Stimulated activated CD8-positive, alpha-beta memory T cell treated with anti-CD3 and anti-CD28 coated beads, Interleukin-4, amount 100 ng/mL, for 1 hour (primary cell): ENCODE data around the gene NEDD9.

Source experiments
- DNase-seq, 2 donors: peaks; one replicate each; pipeline ENCODE4 v3.0.0-alpha.2; 2020; ENCODE audit warnings: low read depth in 2 of 2, low spot score in 1 of 2

The NEDD9 gene

DNA sequence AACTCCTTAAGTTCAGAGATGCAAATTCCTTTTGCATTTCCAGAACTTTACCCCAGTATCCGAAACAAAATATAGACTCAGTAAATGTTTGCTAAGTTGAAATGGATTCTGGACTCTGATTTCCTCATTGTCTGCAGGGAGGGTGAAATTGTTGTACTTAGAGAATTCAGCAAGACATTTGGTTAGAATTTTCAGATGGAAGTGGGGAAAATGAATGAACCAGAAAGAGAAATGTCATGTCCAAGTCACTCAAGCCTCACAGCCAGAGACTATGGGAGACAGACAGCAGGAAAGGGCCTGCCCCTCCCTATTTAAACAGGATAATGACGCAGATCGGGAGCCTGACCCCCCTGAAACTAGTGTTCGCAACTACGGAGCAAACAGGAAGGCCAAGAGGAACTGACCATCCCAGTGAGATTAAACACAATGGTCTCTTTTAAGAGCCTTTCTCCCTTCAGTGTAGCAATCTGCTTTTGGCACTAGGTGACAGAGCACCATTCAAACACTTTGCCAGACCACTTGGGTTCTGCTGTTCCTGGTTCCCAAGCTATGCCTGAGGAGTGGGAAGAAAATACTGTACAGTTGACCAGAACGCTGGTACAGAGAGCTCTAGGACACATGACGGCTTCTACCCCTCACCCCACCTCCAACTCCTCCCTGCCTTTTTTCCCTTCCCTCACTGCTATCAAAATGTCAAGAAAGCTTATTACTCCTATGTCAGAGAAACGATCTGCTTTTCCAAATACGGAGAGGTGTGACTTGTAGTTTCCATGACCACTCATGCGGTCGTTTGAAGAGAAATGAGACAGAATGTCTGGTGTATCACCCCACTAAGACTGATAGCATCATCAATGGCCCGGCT is 13.7 kb downstream of the NEDD9 start:
- DNase-seq: no peak

DNA sequence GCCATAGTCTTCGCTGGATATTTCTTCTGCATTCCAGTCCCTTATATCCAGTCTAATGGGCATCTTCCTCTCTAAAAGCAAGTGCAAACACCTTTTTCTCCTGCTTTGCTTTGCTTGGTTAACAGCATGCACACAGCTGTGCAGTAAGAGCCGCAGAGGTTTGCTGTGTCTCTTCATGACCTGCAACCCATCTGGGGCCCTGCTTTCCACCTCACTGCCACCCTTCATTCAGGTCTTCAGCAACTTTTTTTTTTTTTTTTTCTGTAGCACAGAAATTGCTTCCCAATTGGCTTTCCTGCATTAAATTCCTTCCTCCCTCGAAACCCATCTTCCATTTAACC is 14.4 kb downstream of the NEDD9 start:
- no peak for DNase-seq

- DNase-seq: no peak
Observed at GRCh38 chr6:11217360-11218101, 14.9 kb downstream of the NEDD9 start.

DNA sequence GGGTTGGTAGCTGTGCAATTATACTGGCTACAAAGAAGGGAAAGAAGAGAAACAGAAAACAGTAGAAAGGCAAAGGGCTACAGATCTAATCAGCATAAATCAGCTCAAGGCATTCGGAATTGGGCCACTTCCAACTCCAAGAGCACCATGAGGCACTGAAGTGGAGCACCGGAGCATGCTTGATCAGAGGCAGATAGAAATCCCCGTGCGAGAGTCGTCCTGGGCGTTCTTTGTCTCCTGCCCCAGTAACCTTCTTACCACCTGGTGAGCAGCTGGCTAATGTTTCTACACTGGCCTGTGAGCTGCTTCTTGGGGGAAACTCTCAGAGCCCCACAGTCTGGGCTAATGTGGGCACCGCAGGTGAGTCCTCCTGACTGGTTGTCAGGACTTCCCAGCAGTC is 16.7 kb downstream of the NEDD9 start:
- no peak for DNase-seq

DNA sequence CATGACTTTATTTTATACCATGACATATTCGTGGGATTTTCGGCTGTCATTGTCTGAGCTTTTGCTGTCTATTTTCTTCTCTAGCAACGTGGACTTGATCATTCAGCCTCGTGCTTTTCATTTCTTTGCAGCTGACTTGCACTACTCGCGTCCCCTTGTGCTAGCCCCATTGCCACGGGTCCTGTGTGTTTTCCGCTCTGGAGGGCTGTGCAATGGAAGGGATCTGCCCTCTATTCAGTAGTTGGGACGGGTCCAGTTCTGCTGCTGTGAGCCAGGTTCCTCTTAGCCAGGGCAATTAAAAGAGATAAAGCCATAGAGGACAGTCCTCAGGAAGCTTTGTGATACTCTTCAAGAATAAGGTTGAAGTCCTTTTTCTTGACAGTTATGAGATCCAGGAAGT is 17.6 kb downstream of the NEDD9 start:
- no peak for DNase-seq

DNA sequence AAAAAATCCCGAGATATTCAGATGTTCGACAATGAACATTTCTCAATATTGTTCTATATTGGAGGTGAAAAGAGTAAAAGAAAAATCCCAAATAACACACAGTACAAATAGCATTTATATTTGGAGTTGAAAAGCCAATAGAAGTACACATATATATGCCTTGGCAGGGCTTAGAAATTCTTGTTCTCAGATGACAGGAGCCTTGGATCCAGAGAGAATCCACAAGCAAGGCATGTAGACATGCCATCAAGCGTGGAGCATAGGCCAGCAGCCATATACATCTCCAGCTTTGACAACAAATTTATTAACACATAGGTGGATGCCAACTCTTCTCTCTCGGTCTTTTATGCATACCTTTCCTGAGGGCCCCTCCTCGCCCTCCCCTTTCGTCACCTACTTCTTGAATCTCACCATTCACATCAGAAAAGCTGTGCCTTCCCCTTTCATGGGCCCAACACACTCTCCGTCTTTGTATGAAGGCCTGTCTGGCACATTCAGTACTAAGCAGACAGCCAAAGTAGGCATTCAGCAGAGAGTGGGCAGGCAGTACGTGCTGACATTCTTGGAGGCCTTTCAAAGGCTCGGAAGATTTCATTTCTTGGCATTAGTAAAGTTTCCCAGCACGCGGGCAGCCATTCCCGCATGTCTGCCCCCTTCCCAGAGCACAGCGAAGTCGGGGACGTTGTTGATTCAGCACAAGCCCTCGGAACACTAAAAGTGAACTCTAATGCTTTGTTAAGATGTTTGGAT is 18.2 kb downstream of the NEDD9 start:
- no peak for DNase-seq

DNA sequence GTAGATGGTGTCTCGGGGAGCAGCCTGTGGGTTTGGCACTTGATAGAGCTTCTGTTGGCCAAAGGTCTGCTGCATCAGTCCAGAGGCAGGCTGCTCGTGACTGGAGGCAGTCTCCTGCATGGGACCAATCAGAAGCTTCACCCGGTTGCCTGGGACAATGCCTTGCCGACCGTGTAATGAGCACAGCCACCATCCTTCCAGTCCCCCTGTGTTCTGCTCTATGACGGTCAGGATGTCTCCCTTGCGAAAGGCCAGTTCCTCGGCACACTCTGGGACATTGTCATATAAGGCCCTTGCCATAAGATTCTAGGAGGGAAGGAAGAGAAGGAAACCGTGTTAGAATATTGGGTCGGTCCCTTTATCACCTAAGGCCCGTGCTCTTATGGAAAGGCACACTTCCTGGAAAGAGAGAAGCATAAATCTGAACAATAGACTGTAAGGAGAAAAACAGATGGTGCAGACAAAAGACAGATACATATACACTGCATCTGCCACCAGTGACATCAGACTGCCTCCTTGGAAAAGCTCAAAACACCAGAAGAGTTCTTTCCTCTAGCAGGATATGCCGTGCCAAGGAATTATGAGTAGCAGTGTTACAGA is 18.9 kb downstream of the NEDD9 start:
- no peak for DNase-seq

DNA sequence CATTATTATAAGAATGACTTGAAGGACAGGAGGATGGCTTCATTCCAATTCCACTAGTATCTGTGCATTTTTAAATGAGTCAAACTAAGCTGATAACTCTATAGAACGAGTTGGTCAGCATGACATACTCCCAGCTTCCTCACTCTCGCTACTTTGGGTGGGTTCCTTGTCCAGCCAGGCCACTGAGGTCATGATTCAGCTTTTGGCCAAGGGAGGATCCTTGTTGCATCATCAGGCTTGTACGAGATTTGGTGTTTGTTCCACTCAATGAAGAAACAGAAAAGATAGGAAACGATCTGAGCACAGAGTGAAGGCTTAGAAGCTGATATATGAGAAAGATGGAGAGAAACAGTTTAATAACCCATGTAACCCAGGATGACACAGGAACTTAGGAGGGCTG is 19.8 kb downstream of the NEDD9 start:
- no peak for DNase-seq

DNA sequence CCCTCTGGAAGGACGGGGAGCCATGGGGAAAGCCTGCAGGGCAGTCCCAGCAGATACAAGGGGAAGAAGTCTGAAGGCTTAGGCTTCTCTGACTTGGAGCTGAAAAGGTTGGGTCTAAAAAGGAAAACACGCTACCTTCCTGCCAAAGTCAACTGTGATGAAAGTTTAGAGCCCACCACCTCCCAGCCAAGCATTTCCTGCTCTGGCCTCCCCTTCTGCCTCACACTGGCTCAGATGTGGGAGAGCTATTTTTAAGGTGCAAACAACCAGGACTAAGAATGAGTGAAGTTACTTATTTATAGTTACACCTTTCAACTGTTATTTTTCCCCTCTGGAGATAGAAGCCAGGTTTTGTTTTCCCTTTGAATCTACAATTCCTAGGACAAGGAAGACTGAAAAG is 21.2 kb downstream of the NEDD9 start:
- no peak for DNase-seq

DNA sequence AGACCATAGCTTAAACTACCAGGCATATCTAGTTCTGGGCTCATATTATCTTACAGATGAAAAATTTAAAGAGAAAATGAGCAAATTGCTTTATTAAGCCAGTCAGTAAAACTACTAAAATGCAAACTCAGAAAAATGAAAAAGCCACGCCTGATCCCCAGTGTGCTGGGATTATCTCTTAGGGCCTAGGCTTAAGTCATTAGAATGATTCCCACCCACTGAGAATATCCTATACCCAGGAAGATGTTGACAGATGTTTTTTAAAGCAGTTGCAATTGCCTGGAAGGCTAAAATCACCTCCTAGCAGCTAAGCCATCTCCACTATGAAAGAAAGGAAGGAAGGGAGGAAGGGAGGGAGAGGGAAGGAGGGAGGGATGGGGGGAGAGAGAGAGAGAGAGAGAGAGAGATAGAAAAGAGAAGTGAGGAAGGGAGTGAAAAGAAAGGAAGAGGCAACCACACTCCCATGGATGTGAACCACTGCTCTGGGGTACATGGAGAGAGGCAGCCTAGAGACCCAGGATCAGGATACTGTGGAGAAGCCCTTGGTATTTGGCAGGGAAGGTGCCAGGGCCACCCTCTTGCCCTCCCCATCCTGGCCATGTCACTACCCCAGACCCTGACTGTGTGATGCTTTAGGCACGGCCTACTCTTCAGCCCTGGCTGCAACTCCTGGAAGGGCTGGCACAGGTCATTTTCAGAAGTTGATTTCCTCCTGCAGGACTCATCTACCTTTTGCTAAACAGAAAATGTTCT is 21.9 kb downstream of the NEDD9 start:
- DNase-seq: no peak

- no peak for DNase-seq
Observed at GRCh38 chr6:11209906-11210305, 22.6 kb downstream of the NEDD9 start.

DNA sequence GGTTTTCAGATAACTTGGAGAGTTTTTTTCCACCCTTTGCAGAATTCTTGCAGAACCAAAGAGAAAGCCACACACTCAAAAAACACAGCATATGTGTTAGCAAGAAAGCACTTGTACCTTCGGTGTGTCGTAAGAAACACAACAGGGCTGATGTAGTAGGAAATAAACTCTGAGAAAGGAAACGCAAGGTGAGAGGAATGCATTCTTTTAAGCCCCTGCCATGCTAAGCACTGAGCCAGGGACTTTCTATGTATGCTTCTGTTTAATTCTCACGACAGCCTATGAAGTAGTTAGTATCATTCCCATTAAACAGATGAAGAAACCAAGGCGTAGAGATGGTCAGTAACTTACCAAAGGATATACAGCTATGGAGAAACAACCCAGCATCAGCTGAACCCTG is 23.1 kb downstream of the NEDD9 start:
- no peak for DNase-seq

DNA sequence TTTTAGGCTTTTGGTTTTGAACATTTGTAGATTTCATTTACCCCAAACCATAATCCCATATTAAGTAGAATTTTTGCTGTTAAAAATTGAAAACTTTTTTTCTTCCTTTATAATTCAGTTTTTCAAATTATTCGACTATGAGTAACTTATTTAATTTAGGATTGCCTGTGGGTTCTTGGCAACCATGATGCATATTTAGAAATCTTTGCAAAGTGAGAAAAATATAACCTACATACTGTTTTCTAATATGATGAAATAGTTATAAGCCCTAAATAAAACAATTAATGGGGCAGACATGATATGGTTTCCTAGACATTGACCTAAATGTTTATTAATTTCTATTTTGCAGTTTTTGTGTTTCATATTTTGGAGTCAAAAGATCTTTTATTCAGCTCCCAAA is 23.6 kb downstream of the NEDD9 start:
- DNase-seq: no peak

DNA sequence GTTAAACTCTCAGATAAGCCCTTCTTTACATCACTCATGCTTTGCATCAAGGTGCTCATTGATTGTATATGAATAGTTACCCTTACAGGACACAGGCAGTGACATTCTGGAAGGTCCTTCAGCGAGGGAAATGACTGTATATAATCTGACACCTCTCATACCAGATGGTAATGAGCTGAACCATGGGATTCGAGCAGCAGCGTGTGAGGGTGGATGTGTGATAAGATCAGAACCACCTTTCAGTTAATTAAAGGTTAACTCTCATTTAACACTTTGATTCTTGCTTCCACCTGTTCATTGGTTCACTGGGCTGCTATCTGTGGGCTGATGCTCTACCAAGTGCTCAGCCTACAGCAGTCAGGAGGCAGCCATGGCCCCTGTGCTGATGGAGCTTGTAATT is 24.2 kb downstream of the NEDD9 start:
- DNase-seq: no peak

DNA sequence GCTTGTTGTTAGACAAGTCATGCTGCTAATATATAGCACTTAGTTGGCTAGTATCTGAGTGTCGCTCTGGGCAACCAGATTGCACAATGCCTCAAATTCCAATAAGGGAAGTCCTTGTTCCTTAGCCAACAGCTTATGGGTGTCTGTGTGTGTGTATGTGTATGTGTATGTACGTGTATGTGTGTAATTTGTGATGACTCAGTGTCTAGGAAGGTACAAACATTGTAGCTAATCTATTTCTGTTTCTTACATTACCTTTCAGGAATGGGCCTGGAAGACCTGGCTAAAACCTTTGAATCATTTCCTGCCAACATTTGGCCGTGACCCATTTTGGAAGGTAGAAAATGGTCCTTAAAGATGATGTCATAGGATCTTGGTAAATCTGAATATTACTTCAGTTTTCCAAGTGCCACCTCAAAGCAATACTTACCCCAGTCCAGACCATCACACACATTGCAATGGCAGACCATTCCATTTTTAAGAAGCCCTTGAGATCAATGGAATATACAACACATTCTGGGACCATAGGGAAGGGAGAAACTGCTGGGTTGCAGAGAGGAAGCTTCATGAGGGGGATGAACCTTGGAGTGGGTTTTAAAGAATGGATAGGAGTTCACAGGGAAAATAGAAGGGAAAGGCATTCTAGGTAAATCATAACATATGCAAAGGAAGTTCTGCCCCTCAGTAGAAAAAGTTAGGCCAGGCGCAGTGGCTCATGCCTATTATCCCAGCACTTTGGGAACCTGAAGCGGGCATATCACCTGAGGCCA is 25.1 kb downstream of the NEDD9 start:
- DNase-seq: no peak

DNA sequence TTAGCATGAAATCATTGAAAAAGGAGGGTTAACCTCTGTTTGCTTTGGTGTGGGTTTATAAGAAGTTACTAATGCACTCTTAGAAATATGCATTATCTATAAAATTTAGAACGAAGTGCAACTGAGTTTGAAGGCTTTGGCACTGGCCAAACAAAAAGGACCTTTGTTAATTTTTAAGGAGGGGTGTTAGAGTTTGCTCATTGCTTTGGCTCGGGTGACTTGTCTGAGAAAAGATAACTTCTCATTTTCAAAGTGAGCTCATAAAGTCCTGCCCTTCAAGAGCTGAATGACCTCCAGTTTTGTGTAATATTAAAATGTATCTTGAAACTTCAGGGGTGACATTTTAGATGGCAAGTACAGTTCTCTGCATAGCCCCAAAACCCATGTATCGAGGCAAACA is 25.9 kb downstream of the NEDD9 start:
- no peak for DNase-seq

GRCh38 chr6:11204794-11205366 is 27.6 kb downstream of the NEDD9 start:
- no peak for DNase-seq

- no peak for DNase-seq
Observed at GRCh38 chr6:11204005-11204399, 28.5 kb downstream of the NEDD9 start.

DNA sequence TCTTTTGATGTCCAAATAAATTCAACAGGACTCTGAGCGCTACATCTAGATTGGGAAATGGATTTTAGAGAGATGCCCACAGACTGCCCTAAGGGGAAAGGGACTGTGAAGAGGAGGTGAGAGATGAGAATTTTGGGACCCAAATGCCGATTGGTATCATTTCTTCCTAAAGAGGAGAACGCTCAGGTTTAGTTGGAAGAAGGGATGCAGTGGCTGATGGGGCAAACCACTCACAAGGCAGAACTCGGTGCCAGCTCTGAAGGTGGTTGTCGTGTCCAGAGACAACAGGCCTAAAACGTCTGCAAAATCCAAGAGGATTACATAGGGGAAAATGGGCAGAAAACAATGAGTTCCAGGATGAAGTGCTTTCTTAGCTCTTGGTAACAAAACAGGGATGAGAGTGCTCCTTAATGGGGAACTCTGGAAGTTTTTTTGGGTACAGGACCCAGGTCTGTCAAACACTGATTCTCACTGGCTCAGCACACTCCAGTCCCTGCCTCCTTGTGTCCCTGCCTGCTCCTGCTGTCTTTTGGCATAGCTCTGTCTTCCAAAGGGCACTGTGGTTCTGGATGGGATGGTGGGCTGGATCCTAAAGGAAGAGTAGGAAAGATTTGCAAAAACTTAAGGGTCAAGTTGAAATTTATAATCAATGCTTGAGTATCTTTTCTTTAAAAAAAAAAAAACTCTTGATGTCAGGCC is 29.0 kb downstream of the NEDD9 start:
- DNase-seq: no peak
